Muscle of back (tissue), 11 donors: Measurements from ENCODE around the gene MAN2B2. TPM values are rescaled to one million over a fixed set of nuclear protein-coding genes. Genes with fewer than 3 reads are reported as not detected.

Experiments used
- DNase-seq, 3 donors: peaks; one replicate each; pipeline versions ENCODE4 v3.0.0 to v3.0.0-alpha.2; 2013
- polyA plus RNA-seq, 10 donors: library from polyadenylated mRNA; unstranded; fragments of 120-200 nt; gene quantifications; one replicate each; pipeline ENCODE4 v1.2.1, GENCODE V29; 2013; ENCODE audit not compliant: insufficient read length in 10 of 10

Gene MAN2B2
- polyA plus RNA-seq, 10 donors: 6.0 to 10.7 (median 8.1) TPM

DNA sequence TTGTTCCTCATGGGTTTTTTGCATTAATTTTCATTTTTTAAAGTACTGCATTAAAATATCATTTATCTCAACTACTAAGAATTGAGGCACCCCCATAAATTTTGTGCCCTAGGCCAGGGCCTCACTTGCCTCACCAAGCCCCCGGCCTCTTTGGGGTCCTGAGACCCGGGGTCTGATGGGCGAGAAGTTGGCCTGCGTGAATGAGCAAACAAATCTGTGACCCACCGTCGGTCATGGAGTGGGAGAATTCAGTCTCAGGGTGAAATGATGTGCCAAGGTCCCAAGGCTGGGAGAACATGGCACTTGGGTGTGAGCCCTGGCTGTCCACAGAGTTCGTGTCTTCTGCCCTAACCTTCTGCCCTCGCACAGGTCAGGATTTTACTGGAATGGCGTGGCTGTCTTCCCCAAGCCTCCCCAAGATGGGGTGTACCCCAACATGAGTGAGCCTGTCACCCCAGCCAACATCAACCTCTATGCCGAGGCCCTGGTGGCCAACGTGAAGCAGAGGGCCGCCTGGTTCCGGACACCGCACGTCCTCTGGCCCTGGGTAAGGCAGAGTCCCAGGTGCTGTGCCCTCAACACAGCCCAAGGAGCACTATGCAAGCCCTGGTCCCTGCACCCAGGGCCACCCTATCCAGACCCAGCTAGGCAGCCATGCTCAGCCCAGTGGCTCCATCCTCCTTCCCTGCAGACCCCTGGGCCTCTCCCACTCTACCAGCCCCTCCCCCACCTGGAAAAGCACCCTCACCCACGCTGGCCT lies 18.0 kb downstream of the MAN2B2 start:
- DNase-seq: no peak

DNA sequence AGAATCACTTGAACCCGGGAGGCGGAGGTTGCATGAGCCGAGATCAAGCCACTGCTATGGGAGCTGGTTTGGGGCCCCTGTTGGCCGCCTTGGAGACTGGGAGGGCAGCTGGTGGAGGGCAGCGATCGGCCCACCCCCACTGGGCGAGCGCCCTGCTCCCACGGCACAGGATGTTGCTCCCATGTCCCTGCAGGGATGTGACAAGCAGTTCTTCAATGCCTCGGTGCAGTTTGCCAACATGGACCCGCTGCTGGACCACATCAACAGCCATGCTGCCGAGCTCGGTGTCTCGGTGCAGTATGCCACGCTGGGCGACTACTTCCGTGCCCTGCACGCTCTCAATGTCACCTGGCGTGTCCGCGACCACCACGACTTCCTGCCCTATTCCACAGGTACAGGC lies 19.4 kb downstream of the MAN2B2 start:
- DNase-seq: no peak

DNA sequence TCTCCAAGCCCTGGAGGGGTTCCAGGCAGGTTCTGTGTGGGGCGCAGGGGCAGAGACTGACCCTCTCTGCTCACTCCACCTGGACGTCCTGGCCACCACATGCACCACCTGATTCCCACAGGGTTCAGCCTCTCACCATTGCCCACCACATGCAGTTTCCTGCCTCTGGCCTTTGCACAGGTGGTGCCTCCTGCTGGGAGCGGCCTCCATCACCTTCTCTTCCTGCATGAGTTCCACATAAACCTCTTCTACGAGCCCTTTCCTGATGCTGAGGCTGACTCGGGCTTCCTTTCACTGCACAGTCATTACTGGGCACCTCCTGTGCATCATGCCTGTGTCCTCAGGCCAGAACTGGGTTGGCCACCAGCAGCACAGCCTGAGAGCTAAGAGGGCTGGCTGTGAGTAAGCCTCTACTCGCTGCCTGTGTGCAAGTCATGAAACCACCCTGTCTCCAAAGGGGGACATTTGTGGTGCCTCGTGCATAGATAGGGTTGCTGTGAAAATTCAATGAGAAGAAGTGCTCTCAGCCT lies 19.9 kb downstream of the MAN2B2 start:
- no peak for DNase-seq

DNA sequence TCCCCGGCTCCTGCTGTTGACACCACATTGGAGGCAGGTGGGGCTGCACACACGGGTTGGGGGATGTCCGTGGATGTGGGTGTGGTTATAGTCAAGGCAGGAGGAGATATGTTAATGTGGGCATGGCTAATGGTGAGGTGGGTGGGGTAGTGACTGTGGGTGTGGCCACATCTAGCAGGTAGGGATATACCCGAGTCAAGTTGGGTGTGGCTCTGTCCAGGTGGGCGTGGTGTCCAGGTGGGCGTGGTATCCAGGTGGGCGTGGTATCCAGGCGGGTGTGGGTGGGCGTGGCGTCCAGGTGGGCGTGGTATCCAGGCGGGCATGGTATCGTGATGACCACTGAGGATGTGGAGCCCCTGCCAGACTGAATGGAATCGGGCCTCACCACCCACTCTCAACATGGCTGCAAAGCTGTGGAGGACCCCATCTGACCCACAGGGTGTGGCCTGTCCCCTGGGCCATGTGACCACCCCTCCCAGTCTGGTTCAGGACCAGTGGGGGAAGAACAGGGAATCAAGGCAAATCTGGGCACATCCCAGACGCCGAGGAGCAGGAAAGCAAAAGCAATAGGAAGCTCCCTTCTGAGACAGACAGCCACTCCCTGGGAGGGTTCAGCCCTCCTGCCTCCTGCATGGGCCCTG lies 21.0 kb downstream of the MAN2B2 start:
- DNase-seq: no peak

DNA sequence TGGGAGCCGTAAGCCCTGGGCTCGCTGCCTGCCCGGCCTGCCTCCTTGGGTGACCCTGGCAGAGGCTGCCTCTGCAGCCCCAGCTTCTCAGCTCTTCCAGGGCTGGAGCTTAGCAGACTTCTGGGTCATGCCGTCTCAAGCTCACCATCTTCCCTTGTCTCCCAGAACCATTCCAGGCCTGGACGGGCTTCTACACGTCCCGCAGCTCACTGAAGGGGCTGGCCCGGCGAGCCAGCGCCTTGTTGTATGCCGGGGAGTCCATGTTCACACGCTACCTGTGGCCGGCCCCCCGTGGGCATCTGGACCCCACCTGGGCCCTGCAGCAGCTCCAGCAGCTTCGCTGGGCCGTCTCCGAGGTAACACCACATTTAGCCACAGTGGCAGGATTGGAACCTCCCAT lies 22.0 kb downstream of the MAN2B2 start:
- DNase-seq: no peak

GRCh38 chr4:6598127-6598526 lies 23.1 kb downstream of the MAN2B2 start:
- no peak for DNase-seq

DNA sequence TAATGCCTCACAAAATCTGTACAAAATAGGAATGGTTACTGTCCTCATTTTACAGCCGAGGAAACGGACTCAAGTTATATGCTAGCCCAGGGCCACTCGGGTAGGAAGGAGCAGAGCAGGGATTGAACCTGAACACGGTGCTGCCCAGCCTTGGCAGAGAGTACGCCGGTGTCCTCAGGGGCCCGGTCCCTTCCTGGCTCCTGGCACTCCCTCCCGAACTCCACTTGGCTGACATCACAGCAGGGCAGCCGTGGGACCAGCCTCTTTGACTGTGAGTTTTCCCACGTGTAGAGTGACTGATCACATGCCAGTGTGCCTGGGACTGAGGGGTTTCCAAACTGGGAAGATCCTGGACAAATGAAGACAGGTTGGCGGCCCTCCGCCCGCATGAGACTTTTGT lies 23.7 kb downstream of the MAN2B2 start:
- no peak for DNase-seq

GRCh38 chr4:6601661-6602250 lies 26.8 kb downstream of the MAN2B2 start:
- no peak for DNase-seq

- no peak for DNase-seq
Observed at GRCh38 chr4:6602289-6602688, 27.3 kb downstream of the MAN2B2 start.

DNA sequence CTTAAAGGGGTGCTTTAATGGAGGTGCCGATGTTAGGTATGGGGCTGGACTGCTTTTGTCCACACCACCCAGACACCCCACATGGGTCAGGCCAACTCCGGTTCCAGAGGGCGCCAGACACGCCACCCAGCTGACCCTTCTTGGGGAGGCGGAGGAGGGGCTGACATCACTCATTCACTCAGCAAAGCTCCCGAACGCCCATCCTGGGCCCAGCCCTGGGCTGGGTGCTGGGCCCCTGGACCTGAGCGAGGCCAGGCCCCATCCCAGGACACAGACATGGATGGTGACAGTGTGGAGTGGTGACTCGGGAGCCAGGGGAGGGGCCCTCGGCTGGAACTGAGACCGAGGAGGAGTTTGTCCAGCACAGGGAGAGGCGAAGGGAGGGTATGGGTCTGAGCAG lies 28.1 kb downstream of the MAN2B2 start:
- DNase-seq: no peak

DNA sequence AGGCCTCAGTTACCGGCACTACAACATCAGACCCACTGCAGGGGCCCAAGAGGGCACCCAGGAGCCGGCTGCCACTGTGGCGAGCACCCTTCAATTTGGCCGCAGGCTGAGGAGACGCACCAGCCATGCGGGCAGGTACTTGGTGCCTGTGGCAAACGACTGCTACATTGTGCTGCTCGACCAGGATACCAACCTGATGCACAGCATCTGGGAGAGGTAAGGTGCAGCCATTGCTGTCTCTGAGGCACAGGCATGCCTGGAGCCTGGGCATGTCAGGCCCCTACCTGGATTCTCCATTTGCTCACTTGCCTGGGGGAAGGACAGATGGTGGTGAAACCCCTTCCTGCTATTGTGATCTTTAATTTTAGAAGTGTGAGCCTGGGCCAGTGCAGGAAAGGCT lies 30.1 kb downstream of the MAN2B2 start:
- no peak for DNase-seq

DNA sequence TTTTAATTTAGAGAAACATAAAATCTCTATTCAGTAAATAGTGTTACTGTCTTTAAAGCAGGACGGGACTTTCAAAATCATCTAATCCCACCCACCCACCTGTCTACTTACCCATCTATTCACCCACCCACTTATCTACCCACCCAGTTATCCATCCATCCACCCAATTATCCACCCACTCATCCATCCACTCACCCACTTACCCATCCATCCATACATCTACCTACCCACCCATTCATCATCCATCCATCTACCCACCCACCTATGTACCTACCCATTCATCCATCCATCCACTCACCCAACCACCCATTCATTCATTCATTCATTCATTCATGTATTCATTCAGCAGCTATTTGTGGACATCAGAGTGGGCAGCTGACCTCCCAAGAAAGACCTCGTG lies 30.6 kb downstream of the MAN2B2 start:
- no peak for DNase-seq

- no peak for DNase-seq
Observed at GRCh38 chr4:6606465-6607235, 31.7 kb downstream of the MAN2B2 start.

- DNase-seq: no peak
Observed at GRCh38 chr4:6607368-6608055, 32.5 kb downstream of the MAN2B2 start.

GRCh38 chr4:6608758-6609414 lies 33.9 kb downstream of the MAN2B2 start:
- no peak for DNase-seq

GRCh38 chr4:6609415-6610079 lies 34.6 kb downstream of the MAN2B2 start:
- no peak for DNase-seq

- no peak for DNase-seq
Observed at GRCh38 chr4:6610856-6611430, 36.0 kb downstream of the MAN2B2 start.

DNA sequence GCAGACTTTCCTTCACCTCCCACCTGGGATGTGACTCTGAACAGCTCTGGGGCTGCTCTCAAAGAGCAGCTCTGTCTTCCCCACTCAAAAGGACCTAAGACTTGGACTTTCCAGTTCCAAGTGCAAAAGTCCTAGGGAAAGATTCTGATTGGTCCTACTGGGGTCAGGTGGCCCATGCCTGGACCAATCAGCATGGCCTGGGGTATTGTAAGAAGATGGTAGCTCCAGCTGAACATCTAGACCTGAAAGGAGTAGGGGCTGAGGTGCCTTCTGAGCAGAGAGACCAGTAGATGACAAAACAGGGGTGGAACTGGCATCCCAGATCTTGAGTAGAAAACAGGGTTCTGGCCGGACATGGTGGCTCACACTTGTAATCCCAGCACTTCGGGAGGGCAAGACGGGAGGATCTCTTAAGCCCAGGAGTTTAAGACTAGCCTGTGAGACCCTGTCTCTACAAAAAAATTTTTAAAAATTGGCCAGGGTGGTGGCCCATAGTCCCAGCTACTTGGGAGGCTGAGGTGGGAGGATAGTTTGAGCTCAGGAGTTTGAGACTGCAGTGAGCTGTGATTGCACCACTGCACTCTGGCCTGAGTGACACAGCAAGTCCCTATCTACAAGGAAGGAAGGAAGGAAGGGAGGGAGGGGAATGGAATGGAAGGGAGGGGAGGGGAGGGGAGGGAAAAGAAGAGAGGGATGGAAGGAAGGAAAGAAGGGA lies 38.1 kb downstream of the MAN2B2 start:
- no peak for DNase-seq
